ENCODE results near the gene MAP6.

Gene MAP6

DNA sequence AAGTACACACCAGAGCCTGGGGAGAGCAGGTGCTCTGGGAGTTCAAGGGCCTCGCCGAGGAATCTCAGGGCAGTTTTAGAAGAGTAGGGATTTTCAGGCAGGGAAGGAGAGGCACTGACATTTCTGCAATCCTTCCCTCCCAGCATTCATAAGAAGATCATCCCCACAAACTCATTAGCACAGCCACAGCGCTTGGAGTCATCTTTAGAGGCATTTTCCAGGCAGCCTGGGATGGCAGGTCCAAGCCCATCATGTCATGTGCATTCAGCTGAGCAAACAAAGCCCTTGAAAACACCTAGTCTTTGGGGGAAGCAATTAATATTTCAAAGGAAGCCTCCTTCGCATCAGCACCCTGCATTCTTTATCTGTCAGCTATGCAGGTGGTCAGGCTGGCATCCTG is 43.8 kb downstream of the MAP6 start:
- Histone ChIP-seq H3K27me3 (replicated peaks in 2 of 5; ENCODE audit: control insufficient read depth in 4 of 5, insufficient read depth in 5 of 5, low read length in 4 of 5) (peaks cover 0 to under 1% (median 0%) of the 10 kb centered on the region in 5 experiments), H3K4me3 (ENCODE audit: control insufficient read depth in 1 of 7, extremely low read depth in 1 of 7, insufficient read depth in 4 of 7, low read depth in 2 of 7, low read length in 6 of 7) (no peak overlapping the region), H3K9me3 (ENCODE audit: control extremely low read depth in 1 of 5, control insufficient read depth in 4 of 5, insufficient read depth in 2 of 5, low read depth in 1 of 5, low read length in 4 of 5) (no peaks in the 10 kb centered on the region), H3K4me1 (ENCODE audit: control extremely low read depth in 1 of 4, control insufficient read depth in 4 of 4, insufficient read depth in 4 of 4, low read length in 3 of 4) (peaks cover 0 to 2% (median 0%) of the 10 kb centered on the region in 4 experiments), H3K36me3 (ENCODE audit: control insufficient read depth in 4 of 4, insufficient read depth in 4 of 4, low read length in 3 of 4) (no peaks in the 10 kb centered on the region), H3K27ac (ENCODE audit: insufficient read depth in 1 of 2, low read depth in 1 of 2, low read length in 2 of 2, poor library complexity in 1 of 2, severe bottlenecking in 2 of 2) (no peak overlapping the region)
- ChIA-PET CTCF (no interaction called here), POLR2A (no interaction called here)
- 80% methylated on average over 2 of the region's 4 CpGs for WGBS (ENCODE audit: insufficient coverage)
- DNase-seq, result no peak

DNA sequence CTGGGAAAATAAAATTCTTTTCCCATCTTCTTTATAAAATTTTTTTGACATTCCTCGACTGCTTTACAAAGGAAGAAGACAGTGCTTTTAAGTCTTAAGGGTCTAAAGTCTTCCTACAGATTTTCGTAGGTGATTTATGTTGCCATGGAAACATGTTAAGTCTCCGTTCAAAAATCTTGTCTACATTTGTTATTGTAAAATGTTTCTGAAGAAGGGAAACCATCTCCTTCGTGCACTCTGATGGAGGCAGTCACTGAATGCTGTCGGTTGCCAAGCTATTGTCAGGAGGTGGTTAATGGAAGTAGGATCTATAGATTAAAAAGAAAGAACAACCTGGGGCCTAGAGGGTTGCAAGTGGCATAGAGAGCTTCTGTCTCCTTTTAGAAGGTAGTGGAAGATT is 52.6 kb downstream of the MAP6 start:
- Histone ChIP-seq H3K4me1 (ENCODE audit: control extremely low read depth in 1 of 4, control insufficient read depth in 4 of 4, insufficient read depth in 4 of 4, low read length in 3 of 4) (no peaks in the 10 kb centered on the region), H3K27me3 (replicated peaks in 2 of 5; ENCODE audit: control insufficient read depth in 4 of 5, insufficient read depth in 5 of 5, low read length in 4 of 5) (no peaks in the 10 kb centered on the region), H3K9me3 (ENCODE audit: control extremely low read depth in 1 of 5, control insufficient read depth in 4 of 5, insufficient read depth in 2 of 5, low read depth in 1 of 5, low read length in 4 of 5) (peaks cover 0 to 12% (median 3%) of the 10 kb centered on the region in 5 experiments), H3K27ac (ENCODE audit: insufficient read depth in 1 of 2, low read depth in 1 of 2, low read length in 2 of 2, poor library complexity in 1 of 2, severe bottlenecking in 2 of 2) (no peak overlapping the region), H3K4me3 (ENCODE audit: control insufficient read depth in 1 of 7, extremely low read depth in 1 of 7, insufficient read depth in 4 of 7, low read depth in 2 of 7, low read length in 6 of 7) (no peak overlapping the region), H3K36me3 (ENCODE audit: control insufficient read depth in 4 of 4, insufficient read depth in 4 of 4, low read length in 3 of 4) (no peaks in the 10 kb centered on the region)
- CTCF ChIA-PET, result no interaction called here
- DNase-seq, result no peak
- WGBS (ENCODE audit: insufficient coverage), result 94% methylated on average over 4 of the region's 5 CpGs
- POLR2A ChIA-PET, result no interaction called here

DNA sequence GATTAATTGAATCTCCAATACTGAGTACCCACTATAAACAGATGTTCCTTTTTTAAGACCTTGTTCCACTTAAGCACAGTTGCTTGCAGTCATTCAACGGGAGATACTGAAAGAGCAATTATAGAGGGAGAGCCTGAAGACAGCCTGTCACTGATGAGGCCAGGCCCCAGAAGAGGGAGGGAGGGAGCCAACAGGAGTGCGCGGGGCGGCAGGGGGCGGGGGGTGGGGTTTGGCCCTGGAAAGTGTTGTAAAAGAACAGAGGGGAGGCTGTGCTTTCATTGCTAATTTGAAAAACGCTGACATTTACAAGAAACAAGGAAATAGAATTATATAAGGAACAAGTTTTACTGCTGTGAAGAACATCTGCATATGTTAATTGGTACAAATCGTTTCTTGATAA is 53.1 kb downstream of the MAP6 start:
- Histone ChIP-seq H3K27ac (ENCODE audit: insufficient read depth in 1 of 2, low read depth in 1 of 2, low read length in 2 of 2, poor library complexity in 1 of 2, severe bottlenecking in 2 of 2) (no peak overlapping the region), H3K4me1 (ENCODE audit: control extremely low read depth in 1 of 4, control insufficient read depth in 4 of 4, insufficient read depth in 4 of 4, low read length in 3 of 4) (no peaks in the 10 kb centered on the region), H3K36me3 (ENCODE audit: control insufficient read depth in 4 of 4, insufficient read depth in 4 of 4, low read length in 3 of 4) (no peaks in the 10 kb centered on the region), H3K4me3 (ENCODE audit: control insufficient read depth in 1 of 7, extremely low read depth in 1 of 7, insufficient read depth in 4 of 7, low read depth in 2 of 7, low read length in 6 of 7) (no peak overlapping the region), H3K9me3 (ENCODE audit: control extremely low read depth in 1 of 5, control insufficient read depth in 4 of 5, insufficient read depth in 2 of 5, low read depth in 1 of 5, low read length in 4 of 5) (peaks cover 0 to 12% (median 3%) of the 10 kb centered on the region in 5 experiments), H3K27me3 (replicated peaks in 2 of 5; ENCODE audit: control insufficient read depth in 4 of 5, insufficient read depth in 5 of 5, low read length in 4 of 5) (no peaks in the 10 kb centered on the region)
- CTCF ChIA-PET, result interaction anchor here (3.2 kb wide), 1 partner anchor 17 kb away, joined by 16 read pairs; no protein-coding TSS in a partner anchor
- no peak for DNase-seq
- POLR2A ChIA-PET, result no interaction called here
- no CpG with 5 or more reads among the region's 7 CpGs for WGBS (ENCODE audit: insufficient coverage)

DNA sequence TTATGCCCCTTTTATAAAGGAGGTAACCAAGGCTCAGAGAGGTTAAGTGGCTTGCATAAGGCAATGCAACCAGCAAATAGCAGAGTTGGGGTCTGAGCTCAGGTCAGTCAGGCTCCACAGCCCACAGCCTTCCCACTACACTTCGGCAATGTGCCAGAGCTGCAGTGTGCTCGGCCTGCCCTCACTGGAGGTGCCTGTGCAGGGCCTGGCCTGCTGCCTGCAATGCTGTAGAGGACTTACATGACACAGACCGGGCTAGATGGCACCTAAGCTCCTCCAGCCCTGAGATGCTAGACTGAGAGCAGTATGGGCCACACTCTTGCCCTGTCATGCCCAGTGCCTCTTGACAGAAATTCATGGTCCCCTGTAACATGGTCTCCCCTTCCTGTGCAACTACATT is 57.0 kb downstream of the MAP6 start:
- Histone ChIP-seq H3K27me3 (replicated peaks in 2 of 5; ENCODE audit: control insufficient read depth in 4 of 5, insufficient read depth in 5 of 5, low read length in 4 of 5) (peaks cover 0 to 7% (median 0%) of the 10 kb centered on the region in 5 experiments), H3K27ac (ENCODE audit: insufficient read depth in 1 of 2, low read depth in 1 of 2, low read length in 2 of 2, poor library complexity in 1 of 2, severe bottlenecking in 2 of 2) (no peak overlapping the region), H3K4me1 (ENCODE audit: control extremely low read depth in 1 of 4, control insufficient read depth in 4 of 4, insufficient read depth in 4 of 4, low read length in 3 of 4) (no peaks in the 10 kb centered on the region), H3K36me3 (ENCODE audit: control insufficient read depth in 4 of 4, insufficient read depth in 4 of 4, low read length in 3 of 4) (no peaks in the 10 kb centered on the region), H3K4me3 (ENCODE audit: control insufficient read depth in 1 of 7, extremely low read depth in 1 of 7, insufficient read depth in 4 of 7, low read depth in 2 of 7, low read length in 6 of 7) (no peak overlapping the region), H3K9me3 (ENCODE audit: control extremely low read depth in 1 of 5, control insufficient read depth in 4 of 5, insufficient read depth in 2 of 5, low read depth in 1 of 5, low read length in 4 of 5) (no peaks in the 10 kb centered on the region)
- ChIA-PET POLR2A (interaction anchor here (0.6 kb wide), 1 partner anchor 82 kb away, joined by 3 read pairs; no protein-coding TSS in a partner anchor), CTCF (interaction anchor here (0.9 kb wide), 1 partner anchor 65 kb away, joined by 3 read pairs; no protein-coding TSS in a partner anchor)
- DNase-seq, result no peak
- WGBS (ENCODE audit: insufficient coverage), result 96% methylated on average over 3 of the region's 3 CpGs

DNA sequence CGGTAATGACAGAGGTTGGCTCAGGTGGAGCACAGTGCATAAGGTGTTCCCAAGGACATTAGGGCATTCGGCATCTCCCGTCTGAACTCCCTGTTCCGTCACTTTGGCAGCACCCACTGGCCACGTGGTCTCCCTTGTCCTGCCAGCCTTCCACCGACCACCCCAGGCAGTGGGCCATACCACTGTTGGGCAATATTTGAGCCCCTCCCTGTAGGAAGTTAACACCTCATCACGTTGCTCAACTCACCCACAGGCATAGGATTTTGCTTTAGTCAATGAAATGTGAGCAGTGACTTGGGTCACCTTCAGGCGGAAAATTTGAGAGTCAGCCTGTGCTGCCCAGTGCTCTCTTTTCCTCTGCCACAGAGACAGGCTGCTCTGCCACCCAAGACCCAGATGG is 62.7 kb downstream of the MAP6 start:
- CTCF ChIA-PET, result interaction anchor here (1.0 kb wide), 1 partner anchor 263 kb away, joined by 3 read pairs; no protein-coding TSS in a partner anchor
- no peak overlapping the region for H3K4me3 ChIP-seq (ENCODE audit: control insufficient read depth in 1 of 7, extremely low read depth in 1 of 7, insufficient read depth in 4 of 7, low read depth in 2 of 7, low read length in 6 of 7)
- WGBS (ENCODE audit: insufficient coverage), result 96% methylated on average over 7 of the region's 8 CpGs
- no peak for DNase-seq
- POLR2A ChIA-PET, result no interaction called here
- H3K9me3 ChIP-seq (ENCODE audit: control extremely low read depth in 1 of 5, control insufficient read depth in 4 of 5, insufficient read depth in 2 of 5, low read depth in 1 of 5, low read length in 4 of 5), result no peaks in the 10 kb centered on the region
- H3K36me3 ChIP-seq (ENCODE audit: control insufficient read depth in 4 of 4, insufficient read depth in 4 of 4, low read length in 3 of 4), result no peaks in the 10 kb centered on the region
- no peak overlapping the region for H3K27ac ChIP-seq (ENCODE audit: insufficient read depth in 1 of 2, low read depth in 1 of 2, low read length in 2 of 2, poor library complexity in 1 of 2, severe bottlenecking in 2 of 2)
- H3K27me3 ChIP-seq (replicated peaks in 2 of 5; ENCODE audit: control insufficient read depth in 4 of 5, insufficient read depth in 5 of 5, low read length in 4 of 5), result peaks cover 0 to 10% (median 5%) of the 10 kb centered on the region in 5 experiments
- no peaks in the 10 kb centered on the region for H3K4me1 ChIP-seq (ENCODE audit: control extremely low read depth in 1 of 4, control insufficient read depth in 4 of 4, insufficient read depth in 4 of 4, low read length in 3 of 4)

DNA sequence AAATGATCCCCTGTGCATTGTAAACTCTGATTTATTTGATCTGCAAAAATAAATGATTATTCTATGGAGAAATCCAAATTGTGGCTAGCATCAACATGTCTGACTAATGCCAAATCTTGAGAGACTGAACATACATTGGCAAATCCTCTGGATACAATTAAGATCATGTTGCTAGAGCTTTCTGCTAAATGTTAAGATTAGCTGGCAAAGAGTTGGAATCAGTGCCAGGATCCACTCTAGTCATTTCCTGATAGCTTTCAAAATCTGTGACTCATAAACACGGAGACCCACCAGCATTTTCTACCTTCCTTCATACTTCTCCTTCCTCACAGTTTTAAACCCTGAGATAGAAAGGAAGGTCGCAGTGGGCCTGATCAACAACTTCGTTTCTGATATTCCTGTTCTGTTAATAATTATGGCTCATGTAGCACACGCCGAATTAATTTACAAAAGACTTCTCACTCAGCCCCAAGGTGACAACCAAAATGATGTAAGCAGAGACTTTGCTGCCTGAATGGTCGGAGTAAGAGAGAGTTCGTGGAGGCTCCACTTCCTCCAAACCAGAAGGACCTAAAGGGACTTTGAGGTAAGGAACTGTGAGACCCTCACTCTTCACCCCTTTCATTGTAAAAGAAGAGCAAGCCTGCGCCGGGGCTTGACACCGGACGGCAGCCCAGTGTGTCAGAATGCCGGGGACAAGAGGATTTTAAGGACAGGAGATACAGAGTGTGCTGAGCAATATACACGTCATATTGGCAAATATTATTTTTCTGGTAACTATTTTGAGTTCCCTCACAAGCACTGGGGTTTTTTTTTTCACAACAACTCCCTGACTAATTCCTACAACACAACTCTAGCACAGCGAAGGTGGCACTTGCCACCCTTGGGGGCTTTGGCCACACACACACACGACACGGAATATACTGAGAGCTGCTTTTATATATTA is 64.8 kb downstream of the MAP6 start:
- Histone ChIP-seq H3K4me3 (ENCODE audit: control insufficient read depth in 1 of 7, extremely low read depth in 1 of 7, insufficient read depth in 4 of 7, low read depth in 2 of 7, low read length in 6 of 7) (no peak overlapping the region), H3K36me3 (ENCODE audit: control insufficient read depth in 4 of 4, insufficient read depth in 4 of 4, low read length in 3 of 4) (no peaks in the 10 kb centered on the region), H3K9me3 (ENCODE audit: control extremely low read depth in 1 of 5, control insufficient read depth in 4 of 5, insufficient read depth in 2 of 5, low read depth in 1 of 5, low read length in 4 of 5) (no peaks in the 10 kb centered on the region), H3K27ac (ENCODE audit: insufficient read depth in 1 of 2, low read depth in 1 of 2, low read length in 2 of 2, poor library complexity in 1 of 2, severe bottlenecking in 2 of 2) (no peak overlapping the region), H3K27me3 (replicated peaks in 2 of 5; ENCODE audit: control insufficient read depth in 4 of 5, insufficient read depth in 5 of 5, low read length in 4 of 5) (peaks cover 0 to 8% (median 5%) of the 10 kb centered on the region in 5 experiments), H3K4me1 (ENCODE audit: control extremely low read depth in 1 of 4, control insufficient read depth in 4 of 4, insufficient read depth in 4 of 4, low read length in 3 of 4) (no peaks in the 10 kb centered on the region)
- WGBS (ENCODE audit: insufficient coverage), result 82% methylated on average over 10 of the region's 16 CpGs
- CTCF ChIA-PET, result no interaction called here
- POLR2A ChIA-PET, result no interaction called here
- DNase-seq, result peak; percentile 6 to 45 (median 33)

DNA sequence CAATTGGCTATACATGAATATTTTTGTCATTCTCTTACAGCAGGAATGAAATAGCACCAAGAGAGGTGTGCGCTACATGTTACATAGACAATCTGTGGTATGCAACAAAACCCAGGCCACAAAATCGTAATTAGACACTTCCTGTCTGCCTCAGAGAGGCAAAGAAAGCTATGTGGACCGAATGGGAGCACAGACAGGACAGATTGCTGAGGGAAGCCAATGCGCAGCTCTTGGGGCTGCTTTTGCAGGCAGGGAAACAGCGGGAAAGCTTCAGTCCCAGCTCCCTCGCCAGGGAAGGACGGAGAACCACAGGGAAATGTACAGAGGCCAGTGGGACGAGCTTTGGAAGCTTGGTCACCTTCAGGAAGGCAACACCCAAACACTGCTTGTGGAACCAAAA is 65.9 kb downstream of the MAP6 start:
- WGBS (ENCODE audit: insufficient coverage), result 79% methylated on average over 7 of the region's 8 CpGs
- POLR2A ChIA-PET, result no interaction called here
- peaks cover 0 to 8% (median 5%) of the 10 kb centered on the region in 5 experiments for H3K27me3 ChIP-seq (replicated peaks in 2 of 5; ENCODE audit: control insufficient read depth in 4 of 5, insufficient read depth in 5 of 5, low read length in 4 of 5)
- no peak for DNase-seq
- no peak overlapping the region for H3K4me3 ChIP-seq (ENCODE audit: control insufficient read depth in 1 of 7, extremely low read depth in 1 of 7, insufficient read depth in 4 of 7, low read depth in 2 of 7, low read length in 6 of 7)
- H3K27ac ChIP-seq (ENCODE audit: insufficient read depth in 1 of 2, low read depth in 1 of 2, low read length in 2 of 2, poor library complexity in 1 of 2, severe bottlenecking in 2 of 2), result no peak overlapping the region
- no peaks in the 10 kb centered on the region for H3K9me3 ChIP-seq (ENCODE audit: control extremely low read depth in 1 of 5, control insufficient read depth in 4 of 5, insufficient read depth in 2 of 5, low read depth in 1 of 5, low read length in 4 of 5)
- CTCF ChIA-PET, result interaction anchor here (1.0 kb wide), 1 partner anchor 12 kb away, joined by 3 read pairs; no protein-coding TSS in a partner anchor
- no peaks in the 10 kb centered on the region for H3K36me3 ChIP-seq (ENCODE audit: control insufficient read depth in 4 of 4, insufficient read depth in 4 of 4, low read length in 3 of 4)
- H3K4me1 ChIP-seq (ENCODE audit: control extremely low read depth in 1 of 4, control insufficient read depth in 4 of 4, insufficient read depth in 4 of 4, low read length in 3 of 4), result no peaks in the 10 kb centered on the region

Data from common myeloid progenitor, CD34-positive (primary cell).